Measurements from ENCODE around the gene HOXA9.

- TF ChIP-seq, protein P1, sequence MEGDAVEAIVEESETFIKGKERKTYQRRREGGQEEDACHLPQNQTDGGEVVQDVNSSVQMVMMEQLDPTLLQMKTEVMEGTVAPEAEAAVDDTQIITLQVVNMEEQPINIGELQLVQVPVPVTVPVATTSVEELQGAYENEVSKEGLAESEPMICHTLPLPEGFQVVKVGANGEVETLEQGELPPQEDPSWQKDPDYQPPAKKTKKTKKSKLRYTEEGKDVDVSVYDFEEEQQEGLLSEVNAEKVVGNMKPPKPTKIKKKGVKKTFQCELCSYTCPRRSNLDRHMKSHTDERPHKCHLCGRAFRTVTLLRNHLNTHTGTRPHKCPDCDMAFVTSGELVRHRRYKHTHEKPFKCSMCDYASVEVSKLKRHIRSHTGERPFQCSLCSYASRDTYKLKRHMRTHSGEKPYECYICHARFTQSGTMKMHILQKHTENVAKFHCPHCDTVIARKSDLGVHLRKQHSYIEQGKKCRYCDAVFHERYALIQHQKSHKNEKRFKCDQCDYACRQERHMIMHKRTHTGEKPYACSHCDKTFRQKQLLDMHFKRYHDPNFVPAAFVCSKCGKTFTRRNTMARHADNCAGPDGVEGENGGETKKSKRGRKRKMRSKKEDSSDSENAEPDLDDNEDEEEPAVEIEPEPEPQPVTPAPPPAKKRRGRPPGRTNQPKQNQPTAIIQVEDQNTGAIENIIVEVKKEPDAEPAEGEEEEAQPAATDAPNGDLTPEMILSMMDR (IDR thresholded peaks at IDR 0.05 in 8 of 11, conservative IDR thresholded peaks at IDR 0.05 in 3 of 11) = no peak
- no peak for TF ChIP-seq POLR2A (IDR thresholded peaks at IDR 0.05)
These were observed 42.3 kb downstream of the HOXA9 start for GRCh38 chr7:27123007-27123476.
